ENCODE results near the gene DCAF10. TPM values are rescaled to one million over a fixed set of nuclear protein-coding genes. Genes with fewer than 3 reads are reported as not detected.
A peak's percentile ranks its signal among the peaks of the same experiment; 100 is the strongest.

The DCAF10 gene
- total and polyA plus RNA-seq, 2 of the 13 experiments (the other 11 are each of a cell fraction or from before 2014, with no cell fraction given): 9.2 to 20.3 TPM

DNA sequence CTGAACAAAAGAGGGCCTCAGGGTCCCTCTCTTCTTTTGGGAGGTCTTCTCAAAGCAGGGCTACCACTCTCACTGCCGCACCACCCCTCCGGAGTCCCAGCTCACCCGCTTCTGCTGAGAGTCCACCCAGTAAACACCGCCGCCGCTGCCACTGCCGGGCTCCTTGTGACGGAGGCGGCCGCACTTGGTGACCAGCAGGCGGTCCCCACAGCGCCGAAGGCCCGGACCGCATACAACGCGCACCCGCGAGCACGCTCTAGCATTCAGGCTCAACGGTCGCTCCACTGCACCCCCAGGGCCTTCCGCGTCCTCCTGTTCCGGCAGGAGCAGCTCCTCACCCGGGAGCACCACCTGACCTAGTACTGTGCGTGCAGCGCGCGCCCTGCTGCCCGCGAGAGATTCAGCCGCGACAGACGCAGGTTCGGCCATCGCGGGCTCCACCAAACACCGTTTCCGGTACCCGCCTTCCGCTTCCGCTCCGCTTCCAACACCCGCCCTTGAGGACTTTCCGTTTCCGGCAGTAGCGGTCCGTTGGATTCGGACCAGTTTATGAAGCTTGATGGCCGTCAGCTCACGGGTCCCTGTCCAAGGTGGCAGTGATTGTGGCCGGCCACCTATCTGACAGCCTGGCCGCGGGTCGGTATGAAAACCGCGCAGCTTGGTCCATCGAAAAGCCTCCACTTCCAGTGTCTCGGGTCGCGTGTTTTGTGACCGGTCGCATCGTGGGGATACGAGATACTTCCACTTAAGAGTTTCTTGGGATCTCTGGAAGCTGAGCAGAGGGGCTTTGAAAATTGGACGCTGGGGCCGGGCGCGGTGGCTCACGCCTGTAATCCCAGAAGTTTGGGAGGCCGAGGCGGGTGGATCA lies 15.7 kb upstream of the DCAF10 start, which contains the start of gene EXOSC3 (continued):
- TF ChIP-seq, protein P1, sequence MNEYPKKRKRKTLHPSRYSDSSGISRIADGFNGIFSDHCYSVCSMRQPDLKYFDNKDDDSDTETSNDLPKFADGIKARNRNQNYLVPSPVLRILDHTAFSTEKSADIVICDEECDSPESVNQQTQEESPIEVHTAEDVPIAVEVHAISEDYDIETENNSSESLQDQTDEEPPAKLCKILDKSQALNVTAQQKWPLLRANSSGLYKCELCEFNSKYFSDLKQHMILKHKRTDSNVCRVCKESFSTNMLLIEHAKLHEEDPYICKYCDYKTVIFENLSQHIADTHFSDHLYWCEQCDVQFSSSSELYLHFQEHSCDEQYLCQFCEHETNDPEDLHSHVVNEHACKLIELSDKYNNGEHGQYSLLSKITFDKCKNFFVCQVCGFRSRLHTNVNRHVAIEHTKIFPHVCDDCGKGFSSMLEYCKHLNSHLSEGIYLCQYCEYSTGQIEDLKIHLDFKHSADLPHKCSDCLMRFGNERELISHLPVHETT (CRISPR knock-in tag; conservative IDR thresholded peaks at IDR 0.05): peak; percentile 31; the same call in 1 of the 2 replicates
- TF ChIP-seq ZNF747 (CRISPR knock-in tag; IDR thresholded peaks at IDR 0.05; ENCODE audit: borderline replicate concordance) (peak; percentile 98), FOXJ3 (CRISPR knock-in tag; IDR thresholded peaks at IDR 0.05; ENCODE audit: borderline replicate concordance) (no peak), ZNF788 (CRISPR knock-in tag; IDR thresholded peaks at IDR 0.05; ENCODE audit: borderline replicate concordance) (peak; percentile 95), ZBTB8A (CRISPR knock-in tag; IDR thresholded peaks at IDR 0.05; ENCODE audit: borderline replicate concordance, low read depth) (no peak), CC2D1A (CRISPR knock-in tag; IDR thresholded peaks at IDR 0.05) (no peak), KDM1A (CRISPR knock-in tag; IDR thresholded peaks at IDR 0.05) (no peak), HCFC1 (IDR thresholded peaks at IDR 0.05; ENCODE audit: low read depth, low read length) (peak; percentile 56; the same call in 1 of the 2 replicates), HMG20A (CRISPR knock-in tag; IDR thresholded peaks at IDR 0.05; ENCODE audit: borderline replicate concordance) (no peak; the same call in 1 of the 2 replicates), NRL (CRISPR knock-in tag; IDR thresholded peaks at IDR 0.05; ENCODE audit: borderline replicate concordance) (peak; percentile 88), ZFP36 (IDR thresholded peaks at IDR 0.05; ENCODE audit: borderline replicate concordance, low read depth, low read length, partially characterized antibody) (no peak), ZNF580 (CRISPR knock-in tag; IDR thresholded peaks at IDR 0.05; ENCODE audit: borderline replicate concordance, low read depth) (peak; percentile 78; the same call in 1 of the 2 replicates), ZNF414 (CRISPR knock-in tag; IDR thresholded peaks at IDR 0.05) (0 out of 2 replicates have a peak, but pooled peaks have one; percentile 55), ZBTB1 (CRISPR knock-in tag; IDR thresholded peaks at IDR 0.05; ENCODE audit: borderline replicate concordance) (peak; percentile 61; the same call in 1 of the 2 replicates), ZBTB34 (CRISPR knock-in tag; IDR thresholded peaks at IDR 0.05) (no peak), HHEX (CRISPR knock-in tag; IDR thresholded peaks at IDR 0.05) (no peak)
- TF ChIP-seq, protein P2, sequence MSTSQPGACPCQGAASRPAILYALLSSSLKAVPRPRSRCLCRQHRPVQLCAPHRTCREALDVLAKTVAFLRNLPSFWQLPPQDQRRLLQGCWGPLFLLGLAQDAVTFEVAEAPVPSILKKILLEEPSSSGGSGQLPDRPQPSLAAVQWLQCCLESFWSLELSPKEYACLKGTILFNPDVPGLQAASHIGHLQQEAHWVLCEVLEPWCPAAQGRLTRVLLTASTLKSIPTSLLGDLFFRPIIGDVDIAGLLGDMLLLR (CRISPR knock-in tag; IDR thresholded peaks at IDR 0.05): peak; percentile 34
- TF ChIP-seq, protein P3, sequence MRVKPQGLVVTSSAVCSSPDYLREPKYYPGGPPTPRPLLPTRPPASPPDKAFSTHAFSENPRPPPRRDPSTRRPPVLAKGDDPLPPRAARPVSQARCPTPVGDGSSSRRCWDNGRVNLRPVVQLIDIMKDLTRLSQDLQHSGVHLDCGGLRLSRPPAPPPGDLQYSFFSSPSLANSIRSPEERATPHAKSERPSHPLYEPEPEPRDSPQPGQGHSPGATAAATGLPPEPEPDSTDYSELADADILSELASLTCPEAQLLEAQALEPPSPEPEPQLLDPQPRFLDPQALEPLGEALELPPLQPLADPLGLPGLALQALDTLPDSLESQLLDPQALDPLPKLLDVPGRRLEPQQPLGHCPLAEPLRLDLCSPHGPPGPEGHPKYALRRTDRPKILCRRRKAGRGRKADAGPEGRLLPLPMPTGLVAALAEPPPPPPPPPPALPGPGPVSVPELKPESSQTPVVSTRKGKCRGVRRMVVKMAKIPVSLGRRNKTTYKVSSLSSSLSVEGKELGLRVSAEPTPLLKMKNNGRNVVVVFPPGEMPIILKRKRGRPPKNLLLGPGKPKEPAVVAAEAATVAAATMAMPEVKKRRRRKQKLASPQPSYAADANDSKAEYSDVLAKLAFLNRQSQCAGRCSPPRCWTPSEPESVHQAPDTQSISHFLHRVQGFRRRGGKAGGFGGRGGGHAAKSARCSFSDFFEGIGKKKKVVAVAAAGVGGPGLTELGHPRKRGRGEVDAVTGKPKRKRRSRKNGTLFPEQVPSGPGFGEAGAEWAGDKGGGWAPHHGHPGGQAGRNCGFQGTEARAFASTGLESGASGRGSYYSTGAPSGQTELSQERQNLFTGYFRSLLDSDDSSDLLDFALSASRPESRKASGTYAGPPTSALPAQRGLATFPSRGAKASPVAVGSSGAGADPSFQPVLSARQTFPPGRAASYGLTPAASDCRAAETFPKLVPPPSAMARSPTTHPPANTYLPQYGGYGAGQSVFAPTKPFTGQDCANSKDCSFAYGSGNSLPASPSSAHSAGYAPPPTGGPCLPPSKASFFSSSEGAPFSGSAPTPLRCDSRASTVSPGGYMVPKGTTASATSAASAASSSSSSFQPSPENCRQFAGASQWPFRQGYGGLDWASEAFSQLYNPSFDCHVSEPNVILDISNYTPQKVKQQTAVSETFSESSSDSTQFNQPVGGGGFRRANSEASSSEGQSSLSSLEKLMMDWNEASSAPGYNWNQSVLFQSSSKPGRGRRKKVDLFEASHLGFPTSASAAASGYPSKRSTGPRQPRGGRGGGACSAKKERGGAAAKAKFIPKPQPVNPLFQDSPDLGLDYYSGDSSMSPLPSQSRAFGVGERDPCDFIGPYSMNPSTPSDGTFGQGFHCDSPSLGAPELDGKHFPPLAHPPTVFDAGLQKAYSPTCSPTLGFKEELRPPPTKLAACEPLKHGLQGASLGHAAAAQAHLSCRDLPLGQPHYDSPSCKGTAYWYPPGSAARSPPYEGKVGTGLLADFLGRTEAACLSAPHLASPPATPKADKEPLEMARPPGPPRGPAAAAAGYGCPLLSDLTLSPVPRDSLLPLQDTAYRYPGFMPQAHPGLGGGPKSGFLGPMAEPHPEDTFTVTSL (CRISPR knock-in tag; IDR thresholded peaks at IDR 0.05; ENCODE audit: borderline replicate concordance): no peak

All from HepG2 (cell line).